Middle frontal gyrus (tissue), 1 donor: ENCODE measurements around the gene CLN5.
A peak's percentile ranks its signal among the peaks of the same experiment; 100 is the strongest.
"Not testable (repeated sequence)": the region's sequence is repeated elsewhere in the genome, so short reads cannot be mapped to it uniquely, and the experiment has no call there.

Experiments
- DNase-seq: peaks from one replicate; pipeline ENCODE4 v3.0.0-alpha.2; 2015; ENCODE audit warnings: low spot score; ENCODE audit errors: extremely low spot score

CLN5 gene

GRCh38 chr13:76991796-76992547 lies at the start of gene CLN5:
Gene CLN5, plus strand, starts transcription at chr13:76992081. Its CDS starts 18 bp downstream, at chr13:76992099.
- peak; percentile 90 for DNase-seq

- no peak for DNase-seq
These were observed 49.5 kb upstream of the CLN5 start for GRCh38 chr13:76942363-76942762.

DNA sequence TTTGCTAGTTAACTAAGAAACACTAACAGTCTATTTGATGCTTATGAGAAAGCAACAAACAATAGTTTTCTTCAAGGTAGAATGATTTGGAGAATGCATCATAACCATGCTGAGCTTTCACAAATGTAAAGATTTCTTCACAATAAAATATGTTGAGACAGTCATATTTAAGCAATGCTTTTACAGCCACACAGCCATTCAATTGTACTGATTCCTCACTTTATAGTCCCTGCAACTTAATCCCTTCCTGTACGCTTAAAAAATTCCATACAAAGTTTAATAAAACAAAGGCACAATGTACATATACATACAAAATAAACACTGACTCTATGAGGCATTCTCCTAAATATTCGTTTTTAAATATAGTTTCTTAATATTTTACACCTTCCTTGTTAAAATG lies 48.2 kb upstream of the CLN5 start:
- no peak for DNase-seq

- DNase-seq: no peak
These were observed 47.4 kb upstream of the CLN5 start for GRCh38 chr13:76944456-76944855.

- no peak for DNase-seq
These were observed 43.7 kb upstream of the CLN5 start, which contains the start of gene ACOD1 for GRCh38 chr13:76948149-76948548. Gene ACOD1, plus strand, starts transcription at chr13:76948511. Its CDS starts 48 bp downstream, at chr13:76948559.

- DNase-seq: no peak
These were observed 41.8 kb upstream of the CLN5 start for GRCh38 chr13:76950101-76950500.

DNA sequence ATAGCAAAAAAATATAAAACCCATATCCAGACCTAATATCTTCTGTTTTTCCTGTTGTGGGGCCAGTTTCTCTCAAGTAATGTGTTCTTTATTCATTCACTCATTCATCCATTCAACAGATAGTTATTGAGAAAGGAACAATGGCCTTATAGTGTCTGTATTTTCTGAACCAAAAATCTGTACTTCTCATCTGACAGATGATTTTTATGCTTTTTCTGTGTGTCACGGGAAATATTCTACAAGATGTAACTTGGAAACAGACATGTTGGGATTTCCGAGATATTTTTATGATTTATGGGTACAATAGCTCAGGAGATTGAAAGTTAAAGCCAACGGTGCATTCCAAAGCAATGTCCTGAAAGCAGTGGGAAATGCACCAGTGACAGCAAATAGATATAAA lies 37.9 kb upstream of the CLN5 start:
- no peak for DNase-seq

DNA sequence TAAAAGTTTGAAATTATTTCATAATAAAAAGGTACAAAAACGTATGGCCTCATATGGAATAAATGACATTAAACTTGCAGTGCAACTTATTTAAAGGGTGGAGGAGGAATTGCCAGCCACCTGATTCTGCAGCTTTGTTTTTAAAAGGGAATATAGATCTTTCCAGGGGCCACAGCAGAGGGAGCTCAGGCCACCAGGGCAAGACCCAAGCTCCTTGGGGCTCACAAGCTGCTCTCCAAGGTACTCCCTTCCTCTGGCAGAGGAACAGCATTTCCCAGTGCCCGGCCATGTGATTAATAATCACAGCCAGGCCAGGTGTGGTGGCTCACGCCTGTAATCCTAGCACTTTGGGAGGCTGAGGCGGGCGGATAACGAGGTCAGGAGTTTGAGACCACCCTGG lies 37.3 kb upstream of the CLN5 start:
- no peak for DNase-seq

DNA sequence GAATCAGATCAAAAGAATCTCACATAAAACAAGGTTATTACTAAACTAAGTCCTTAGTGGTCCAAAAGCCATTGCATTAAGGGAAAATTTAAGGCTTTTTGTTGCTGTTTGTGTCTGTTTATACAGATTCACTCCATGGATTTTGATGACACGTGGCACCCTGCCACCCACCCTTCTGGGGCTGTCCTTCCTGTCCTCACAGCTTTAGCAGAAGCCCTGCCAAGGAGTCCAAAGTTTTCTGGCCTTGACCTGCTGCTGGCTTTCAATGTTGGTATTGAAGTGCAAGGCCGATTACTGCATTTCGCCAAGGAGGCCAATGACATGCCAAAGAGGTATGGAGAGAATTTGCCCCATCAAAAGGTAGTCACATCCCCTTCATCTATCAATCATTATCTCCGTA lies 36.7 kb upstream of the CLN5 start:
- DNase-seq: no peak

- DNase-seq: no peak
These were observed 36.2 kb upstream of the CLN5 start for GRCh38 chr13:76955661-76956060.

DNA sequence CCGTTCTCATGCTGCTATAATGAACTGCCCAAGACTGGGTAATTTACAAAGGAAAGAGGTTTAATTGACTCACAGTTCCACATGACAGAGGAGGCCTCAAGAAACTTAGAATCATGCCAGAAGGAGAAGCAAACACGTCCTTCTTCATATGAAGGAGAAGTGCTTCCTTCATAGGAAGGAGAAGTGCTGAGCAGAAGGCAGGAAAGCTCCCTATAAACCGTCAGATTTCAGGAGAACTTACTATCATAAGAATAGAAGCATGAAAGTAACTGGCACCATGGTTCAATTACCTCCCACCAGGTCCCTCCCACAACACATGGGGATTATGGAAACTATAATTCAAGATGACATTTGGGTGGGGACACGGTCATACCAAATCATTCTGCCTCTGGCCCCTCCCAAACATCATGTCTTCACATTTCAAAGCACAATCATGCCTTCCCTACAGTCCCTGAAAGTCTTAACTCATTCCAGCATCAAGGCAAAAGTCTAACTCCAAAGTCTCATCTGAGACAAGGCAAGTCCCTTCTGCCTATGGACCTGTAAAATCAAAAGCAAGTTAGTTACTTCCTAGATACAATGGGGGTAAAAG lies 32.9 kb upstream of the CLN5 start:
- no peak for DNase-seq

- not testable (repeated sequence) for DNase-seq
These were observed 32.1 kb upstream of the CLN5 start for GRCh38 chr13:76959734-76960133.

DNA sequence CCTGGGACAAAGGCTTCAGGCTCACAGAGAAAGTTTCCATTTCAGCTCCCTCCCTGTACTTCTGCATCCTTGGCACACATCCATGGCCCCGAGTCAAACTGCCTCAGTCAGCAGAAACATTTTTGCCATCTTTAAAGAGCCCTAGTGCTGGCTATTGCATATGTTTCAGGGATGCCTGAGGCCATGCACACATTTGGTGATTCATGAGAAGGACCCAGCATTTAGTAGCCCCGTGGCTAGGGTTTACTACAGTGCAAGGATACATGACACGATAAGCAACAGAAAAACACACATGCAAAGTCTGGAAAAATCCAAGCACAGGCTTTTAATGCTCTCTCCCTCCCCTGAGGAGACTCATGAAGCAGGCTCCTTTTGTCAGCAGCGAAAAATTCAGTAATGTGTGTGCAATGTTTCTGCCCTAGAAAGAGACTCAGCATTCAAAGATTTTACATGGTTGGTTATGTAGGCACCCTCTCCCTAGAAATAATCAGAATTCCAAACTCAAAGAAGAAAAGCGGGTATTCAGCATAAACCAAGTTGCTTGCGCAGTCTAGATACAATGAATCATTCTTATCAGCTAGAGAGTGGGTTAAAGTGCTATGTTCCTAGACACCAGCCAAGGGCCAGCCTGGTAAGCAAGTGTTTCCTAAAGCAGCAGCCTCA lies 26.0 kb upstream of the CLN5 start:
- DNase-seq: no peak

DNA sequence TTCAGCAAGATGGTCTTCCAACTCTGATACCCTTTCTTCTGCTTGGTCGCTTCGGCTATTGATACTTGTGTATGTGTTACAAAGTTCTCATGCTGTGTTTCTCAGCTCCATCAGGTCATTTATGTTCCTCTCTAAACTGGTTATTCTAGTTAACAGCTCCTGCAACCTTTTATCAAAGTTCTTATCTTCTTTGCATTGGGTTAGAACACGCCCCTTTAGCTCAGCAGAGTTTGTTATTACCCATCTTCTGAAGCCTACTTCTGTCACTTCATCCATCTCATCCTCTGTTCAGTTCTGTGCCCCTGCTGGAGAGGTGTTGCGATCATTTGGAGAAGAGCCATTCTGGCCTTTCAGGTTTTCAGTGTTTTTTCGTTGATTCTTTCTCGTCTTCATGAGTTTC lies 24.9 kb upstream of the CLN5 start:
- DNase-seq: no peak

GRCh38 chr13:76968041-76968440 lies 23.8 kb upstream of the CLN5 start:
- DNase-seq: no peak

GRCh38 chr13:76969488-76970365 lies 22.2 kb upstream of the CLN5 start:
- no peak for DNase-seq

GRCh38 chr13:76971215-76971614 lies 20.7 kb upstream of the CLN5 start:
- DNase-seq: no peak

DNA sequence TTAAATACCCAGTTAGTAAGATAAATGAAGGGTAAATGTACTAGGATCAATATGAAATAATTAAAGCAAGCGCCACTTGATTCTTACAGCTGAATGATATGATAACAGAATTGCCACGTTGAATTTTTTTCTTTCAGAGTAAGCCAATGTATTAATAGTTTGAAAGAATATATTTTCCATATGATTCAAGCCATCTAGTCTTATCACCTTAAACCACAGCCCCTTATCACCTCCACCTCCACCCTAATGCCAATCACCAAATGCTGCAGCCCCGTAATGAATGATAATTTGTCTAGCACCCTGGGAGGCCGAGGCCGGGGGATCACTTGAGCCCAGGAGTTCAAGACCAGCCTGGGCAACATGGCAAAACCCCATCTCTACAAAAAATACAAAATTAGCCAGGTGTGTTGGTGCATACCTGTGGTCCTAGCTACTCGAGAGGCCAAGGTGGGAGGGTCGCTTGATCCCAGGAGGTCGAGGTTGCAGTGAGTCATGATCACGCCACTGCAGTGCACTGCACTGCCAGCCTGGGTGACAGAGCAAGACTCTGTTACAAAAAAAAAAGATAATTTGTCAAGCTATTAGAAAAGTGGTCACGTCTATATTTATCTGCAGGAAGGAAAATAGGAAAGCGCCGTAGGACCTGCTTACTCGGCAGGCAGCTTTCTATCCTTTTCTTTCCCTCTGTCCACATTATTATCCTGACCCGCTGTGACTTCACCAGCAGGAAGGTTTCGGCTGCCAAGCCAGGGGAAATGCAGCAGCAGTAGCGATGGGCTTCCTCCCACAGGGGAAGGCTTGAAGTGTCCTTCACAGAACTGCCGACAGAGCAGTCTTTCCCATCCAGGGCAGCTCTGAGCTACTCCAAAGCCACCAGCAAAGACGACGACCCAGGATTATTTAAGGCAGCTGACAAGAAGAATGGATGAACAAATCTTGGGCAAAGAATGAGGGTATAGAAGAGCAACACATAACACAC lies 19.7 kb upstream of the CLN5 start:
- no peak for DNase-seq

DNA sequence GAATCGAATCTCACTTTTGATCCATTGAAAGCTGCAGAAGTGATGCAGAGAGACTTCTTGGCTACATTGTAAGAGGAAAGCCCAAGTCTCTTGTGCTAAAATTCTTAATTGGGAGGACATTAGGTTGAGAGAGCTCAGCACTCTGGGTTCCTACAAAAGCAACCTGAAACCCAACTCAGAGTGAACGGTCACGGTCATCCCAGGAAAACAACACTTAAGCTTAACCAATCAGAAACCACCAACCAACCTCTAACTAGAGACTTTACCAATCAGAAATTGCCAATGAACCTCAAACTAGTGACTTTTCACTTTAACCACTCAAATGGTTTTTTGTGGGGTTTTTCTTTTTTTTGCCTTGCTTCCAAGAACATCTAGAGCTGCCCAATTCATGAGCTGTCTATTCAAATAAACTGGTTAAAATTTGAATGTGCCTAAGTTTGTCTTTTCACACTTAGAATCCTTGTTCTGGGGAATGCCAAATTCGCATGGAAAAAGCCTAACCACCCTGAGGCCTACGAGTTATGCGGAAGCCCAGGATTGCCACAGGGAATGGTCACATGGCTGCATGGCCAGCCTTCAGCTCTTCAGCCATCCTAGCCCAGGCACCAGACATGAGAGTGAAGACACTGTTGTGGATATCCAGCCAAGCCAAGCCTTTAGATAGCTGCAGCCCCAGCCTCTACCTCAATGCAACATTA lies 17.8 kb upstream of the CLN5 start:
- DNase-seq: no peak

- no peak for DNase-seq
These were observed 17.3 kb upstream of the CLN5 start for GRCh38 chr13:76974618-76974975.
